GM12878 (cell line): ENCODE measurements around the gene TRIM32. TPM values are rescaled to one million over a fixed set of nuclear protein-coding genes. Genes with fewer than 3 reads are reported as not detected.

Source experiments
- ATAC-seq: fragments of 200-7000 bp; cut with Tn5 transposase; 3 replicates; pipeline ENCODE4 v1.9.1; 2020; ENCODE audit warnings: mild to moderate bottlenecking, moderate library complexity
- BruUV-seq: library from RNA; stranded (reverse); fragments of 400-500 nt; replicated peaks from 2 replicates; lab custom pipeline; 2021; lab: Mats Ljungman, UMichigan
- CTCF ChIA-PET: fragments of 300-600 bp; sonication (Branson Sonifier 250); formaldehyde crosslinking; extraction: SDS; loops from one replicate; lab custom pipeline; 2021; ENCODE audit warnings: inconsistent platforms; lab: Yijun Ruan, JAX
- POLR2A ChIA-PET: fragments of 350-600 bp; formaldehyde crosslinking; extraction: SDS; loops from one replicate; lab custom pipeline; 2021; ENCODE audit warnings: inconsistent platforms; lab: Charles Lee
- RAD21 ChIA-PET: fragments of 300-600 bp; sonication (Branson Sonifier 250); formaldehyde crosslinking; loops from one replicate; lab custom pipeline; 2023; ENCODE audit warnings: antibody characterized with exemption; ENCODE audit not compliant: unreplicated experiment; lab: Charles Lee
- SMC1A ChIA-PET: fragments of 300-600 bp; sonication (Branson Sonifier 250); formaldehyde crosslinking; loops from one replicate; lab custom pipeline; 2023; ENCODE audit not compliant: unreplicated experiment, uncharacterized antibody; lab: Charles Lee
- DNase-seq: peaks from one replicate; pipeline ENCODE4 v3.0.0-alpha.2; 2011; ENCODE audit warnings: low read depth, low spot score
- FAIRE-seq: peaks from 3 replicates; lab custom pipeline; 2011; peaks lifted over from hg19 to GRCh38; lab: Jason Lieb, UNC
- H2AFZ ChIP-seq: 2 replicates; pipeline ENCODE4 v1.6.0; 2011; ENCODE audit warnings: low read depth, low read length, control low read depth; ENCODE audit not compliant: control insufficient read depth
- H3K27ac ChIP-seq: 2 replicates; pipeline ENCODE4 v1.5.1; 2011; ENCODE audit warnings: control low read depth; ENCODE audit not compliant: control insufficient read depth, insufficient read depth
- H3K27me3 ChIP-seq, 2 experiments: replicated peaks in 1 of 2; 2 replicates each; pipeline versions ENCODE4 v1.6.0 to v1.6.1; 2011; ENCODE audit warnings: low read length in 1 of 2; ENCODE audit not compliant: control insufficient read depth in 2 of 2, insufficient read depth in 2 of 2
- H3K36me3 ChIP-seq, 2 experiments: 2 replicates each; pipeline ENCODE4 v1.5.1; 2011; ENCODE audit warnings: low read length in 1 of 2; ENCODE audit not compliant: control insufficient read depth in 2 of 2, insufficient read depth in 2 of 2
- H3K4me1 ChIP-seq: 2 replicates; pipeline ENCODE4 v1.6.1; 2011; ENCODE audit warnings: mild to moderate bottlenecking, low read length, moderate library complexity, mixed read lengths; ENCODE audit not compliant: control insufficient read depth, insufficient read depth
- H3K4me2 ChIP-seq: 2 replicates; pipeline ENCODE4 v1.6.0; 2011; ENCODE audit warnings: control low read depth; ENCODE audit not compliant: control insufficient read depth, insufficient read depth
- H3K4me3 ChIP-seq: fragments of 200-600 bp; sonication (generic); 2 replicates; pipeline ENCODE4 v1.5.1; 2016
- H3K79me2 ChIP-seq: 2 replicates; pipeline ENCODE4 v1.6.0; 2011; ENCODE audit warnings: low read length; ENCODE audit not compliant: control insufficient read depth, insufficient read depth
- H3K9ac ChIP-seq: 2 replicates; pipeline ENCODE4 v1.8.0; 2011; ENCODE audit warnings: low read length, control low read depth, mixed read lengths; ENCODE audit not compliant: control insufficient read depth, insufficient read depth
- H3K9me3 ChIP-seq: replicated peaks from 3 replicates; pipeline ENCODE4 v1.5.1; 2011; ENCODE audit warnings: mild to moderate bottlenecking, low read length; ENCODE audit not compliant: control insufficient read depth, insufficient read depth
- H4K20me1 ChIP-seq: 2 replicates; pipeline ENCODE4 v1.6.0; 2011; ENCODE audit not compliant: control insufficient read depth, insufficient read depth
- BHLHE40 ChIP-seq, 2 experiments: fragments of 450-650 bp in 1 of 2; IDR thresholded peaks; 2 replicates each; pipeline ENCODE4 v1.6.1; 2011 to 2017; ENCODE audit warnings: low read depth in 2 of 2, borderline replicate concordance in 1 of 2, improper control_type of control experiment in 1 of 2, low read length in 1 of 2, mild to moderate bottlenecking in 1 of 2
- CREB1 ChIP-seq: IDR thresholded peaks from 2 replicates; pipeline ENCODE4 v1.6.1; 2012; ENCODE audit warnings: low read depth, mild to moderate bottlenecking, inconsistent platforms
- CREM ChIP-seq: IDR thresholded peaks from 2 replicates; pipeline ENCODE4 v1.6.1; 2014; ENCODE audit warnings: antibody characterized with exemption, low read depth
- ELK1 ChIP-seq: IDR thresholded peaks from 2 replicates; pipeline ENCODE4 v1.6.1; 2012; ENCODE audit warnings: low read depth, low read length, improper control_type of control experiment
- EP300 ChIP-seq, 2 experiments: fragments of 150-350 bp in 1 of 2; IDR thresholded peaks; 2 replicates each; pipeline ENCODE4 v1.6.1; 2011 to 2012; ENCODE audit warnings: low read depth in 2 of 2, low read length in 2 of 2, borderline replicate concordance in 1 of 2, improper control_type of control experiment in 1 of 2, inconsistent platforms in 1 of 2; ENCODE audit not compliant: control insufficient read depth in 1 of 2
- IRF4 ChIP-seq: IDR thresholded peaks from 2 replicates; pipeline ENCODE4 v1.6.1; 2011; ENCODE audit warnings: low read depth, low read length
- IRF5 ChIP-seq: fragments of 450-650 bp; IDR thresholded peaks from 2 replicates; pipeline ENCODE4 v1.6.1; 2017; ENCODE audit warnings: borderline replicate concordance
- JUND ChIP-seq: IDR thresholded peaks from 2 replicates; pipeline ENCODE4 v1.6.1; 2012; ENCODE audit warnings: low read depth, mild to moderate bottlenecking, low read length, improper control_type of control experiment, moderate library complexity
- KDM1A ChIP-seq: fragments of 200-600 bp; sonication (generic); IDR thresholded peaks from 2 replicates; pipeline ENCODE4 v1.6.1; 2016; ENCODE audit warnings: borderline replicate concordance
- MXI1 ChIP-seq: fragments of 150-350 bp; IDR thresholded peaks from 2 replicates; pipeline ENCODE4 v1.6.1; 2011; ENCODE audit warnings: low read depth, mild to moderate bottlenecking, inconsistent platforms, low read length, improper control_type of control experiment
- NFYA ChIP-seq: IDR thresholded peaks from 2 replicates; pipeline ENCODE4 v1.6.1; 2011; ENCODE audit warnings: low read depth, mild to moderate bottlenecking, low read length, improper control_type of control experiment, borderline replicate concordance
- POLR2A ChIP-seq: IDR thresholded peaks from 2 replicates; pipeline ENCODE4 v1.6.1; 2011; ENCODE audit warnings: low read depth, mild to moderate bottlenecking, low read length
- RELA ChIP-seq: fragments of 450-650 bp; IDR thresholded peaks from 2 replicates; pipeline ENCODE4 v1.8.0; 2014; ENCODE audit warnings: borderline replicate concordance; ENCODE audit not compliant: partially characterized antibody
- SIN3A ChIP-seq: IDR thresholded peaks from 2 replicates; pipeline ENCODE4 v1.6.1; 2012; ENCODE audit warnings: low read depth, low read length, improper control_type of control experiment
- SREBF2 ChIP-seq: IDR thresholded peaks from 2 replicates; pipeline ENCODE4 v1.6.1; 2012; ENCODE audit warnings: mild to moderate bottlenecking, low read length
- STAT1 ChIP-seq: fragments of 450-650 bp; conservative IDR thresholded peaks from 2 replicates; pipeline ENCODE4 v1.6.1; 2014; ENCODE audit warnings: antibody characterized with exemption, mild to moderate bottlenecking
- ZNF24 ChIP-seq: fragments of 450-650 bp; IDR thresholded peaks from 2 replicates; pipeline ENCODE4 v1.6.1; 2017; ENCODE audit warnings: antibody characterized with exemption, mild to moderate bottlenecking
- ZNF592 ChIP-seq: fragments of 450-650 bp; IDR thresholded peaks from 2 replicates; pipeline ENCODE4 v1.6.1; 2017; ENCODE audit warnings: mild to moderate bottlenecking, moderate library complexity
- WGBS: methylation state at CpG from one replicate; pipeline ENCODE4 v1.1.6; 2016; ENCODE audit warnings: low lambda C conversion rate; ENCODE audit not compliant: insufficient replicate concordance, insufficient coverage; ENCODE audit errors: missing lambda C conversion rate; 5-methylcytosine and 5-hydroxymethylcytosine counted together
- in situ Hi-C: fragments of 300-500 bp; cut with MboI; formaldehyde crosslinking; loops from 9 replicates; pipeline ENCODE4 v1.14.3; 2018; ENCODE audit warnings: mixed read lengths
- intact Hi-C: fragments of 100-400 bp; cut with micrococcal nuclease; formaldehyde crosslinking; loops from one replicate; pipeline ENCODE4 v1.14.2; 2022; ENCODE audit not compliant: unreplicated experiment
- polyA plus RNA-seq, 11 experiments: library from polyadenylated mRNA; depleted of rRNA in 4 of 11; unstranded in 6 of 11; stranded (reverse) in 5 of 11; fragments of >200 nt; fragmentation: Nextera tagmentation in 4 of 11; fragmentation: Illumina TruSeq in 1 of 11; extraction: Ambion mirVana in 4 of 11; extraction: Trizol in 1 of 11; gene quantifications; 1 replicate in 1 of 11; 2 replicates in 10 of 11; pipeline versions ENCODE4 v1.2.1 to v1.2.3, GENCODE V29; 2011 to 2016; ENCODE audit warnings: inconsistent platforms in 2 of 11, missing spikeins in 2 of 11, low read depth in 1 of 11
- total RNA-seq, 4 experiments: library from RNA; depleted of rRNA in 3 of 4; stranded (reverse); fragments of >200 nt in 3 of 4; fragmentation: Illumina TruSeq in 1 of 4; extraction: Trizol in 1 of 4; gene quantifications; 2 replicates each; pipeline versions ENCODE4 v1.2.1 to v1.2.3, GENCODE V29; 2013 to 2021

The TRIM32 gene
- total and polyA plus RNA-seq, 10 of the 15 experiments (the other 5 are each of a cell fraction or from before 2014, with no cell fraction given), result 7.1 to 23.8 (median 12.2) TPM

- no peak for TF ChIP-seq CREM
- no peak for TF ChIP-seq EP300 (IDR thresholded peaks at IDR 0.05; ENCODE audit: borderline replicate concordance in 1 of 2, control insufficient read depth in 1 of 2, low read depth in 2 of 2, low read length in 2 of 2)
- no peak for TF ChIP-seq RELA
- no peak for TF ChIP-seq STAT1
- no peak for TF ChIP-seq SIN3A
- no peak for TF ChIP-seq NFYA
- TF ChIP-seq SREBF2, result no peak
- no peak for TF ChIP-seq KDM1A
- TF ChIP-seq, all 136 proteins: peak for 0
These were observed 30.1 kb upstream of the TRIM32 start (continued) for GRCh38 chr9:116656977-116657376.

- in situ Hi-C loops, result no loop called here
- intact Hi-C loops, result no loop called here
- H4K20me1 ChIP-seq, result no peaks in the 10 kb centered on the region; the same call in 1 of the 2 replicates
- ChIA-PET POLR2A (no interaction called here), SMC1A (no interaction called here), CTCF (interaction anchor here (0.7 kb wide), 1 partner anchor 1066 kb away, joined by 3 read pairs; no protein-coding TSS in a partner anchor), RAD21 (interaction anchor here (0.7 kb wide), 1 partner anchor 44 kb away, joined by 5 read pairs; no protein-coding TSS in a partner anchor)
- WGBS, result 76% methylated on average over 2 of the region's 2 CpGs
- no peaks in the 10 kb centered on the region for H3K36me3 ChIP-seq
- no TSS peak for BruUV-seq
- no peak overlapping the region for H3K4me2 ChIP-seq
- H3K4me3 ChIP-seq, result no peak overlapping the region
- no peaks in the 10 kb centered on the region for H3K9me3 ChIP-seq
- H3K27ac ChIP-seq, result no peak overlapping the region
- H2AFZ ChIP-seq, result no peak overlapping the region
- FAIRE-seq (no peak), ATAC-seq (no peak), DNase-seq (no peak)
- no peak overlapping the region for H3K9ac ChIP-seq
- no peaks in the 10 kb centered on the region for H3K79me2 ChIP-seq
- H3K27me3 ChIP-seq, result no peaks in the 10 kb centered on the region
- no peaks in the 10 kb centered on the region for H3K4me1 ChIP-seq
- no peak for TF ChIP-seq ZNF24
- TF ChIP-seq ZNF592, result no peak
- no peak for TF ChIP-seq JUND
- TF ChIP-seq IRF4, result no peak
- no peak for TF ChIP-seq ELK1
- TF ChIP-seq MXI1, result no peak
- TF ChIP-seq BHLHE40 (IDR thresholded peaks at IDR 0.05; ENCODE audit: borderline replicate concordance in 1 of 2, low read depth in 2 of 2, low read length in 1 of 2), result no peak
- no peak for TF ChIP-seq POLR2A
- TF ChIP-seq IRF5, result no peak
- TF ChIP-seq CREB1, result no peak
These were observed 28.8 kb upstream of the TRIM32 start for GRCh38 chr9:116658265-116658664.
